HepG2 (cell line): Measurements from ENCODE around the gene ARVCF. TPM values are rescaled to one million over a fixed set of nuclear protein-coding genes. Genes with fewer than 3 reads are reported as not detected.

Source experiments
- ATAC-seq: fragments of 200-7000 bp; cut with Tn5 transposase; 3 replicates; pipeline ENCODE4 v1.9.1; 2020; ENCODE audit warnings: mild to moderate bottlenecking, moderate library complexity
- BruUV-seq: library from RNA; stranded (reverse); fragments of 400-500 nt; replicated peaks from 2 replicates; lab custom pipeline; 2021; lab: Mats Ljungman, UMichigan
- CTCF ChIA-PET: fragments of 300-600 bp; formaldehyde crosslinking; extraction: SDS; loops from one replicate; lab custom pipeline; 2021; ENCODE audit warnings: low total read pairs, inconsistent platforms, low intra/inter-chr PET ratio; lab: Yijun Ruan, JAX
- POLR2A ChIA-PET: fragments of 350-600 bp; sonication (Branson Sonifier 250); formaldehyde crosslinking; loops from one replicate; lab custom pipeline; 2020; ENCODE audit warnings: antibody characterized with exemption, inconsistent platforms; lab: Yijun Ruan, JAX
- DNase-seq: peaks from one replicate; pipeline ENCODE4 v3.0.0-alpha.2; 2015; ENCODE audit warnings: low spot score
- FAIRE-seq: peaks from 3 replicates; lab custom pipeline; 2011; peaks lifted over from hg19 to GRCh38; lab: Jason Lieb, UNC
- H2AFZ ChIP-seq: one replicate; pipeline ENCODE4 v1.6.1; 2011; ENCODE audit warnings: low read length, inconsistent platforms
- H3K27ac ChIP-seq: fragments of 300-600 bp; 3 replicates; pipeline ENCODE4 v1.8.0; 2011; ENCODE audit warnings: mixed run types, mild to moderate bottlenecking, mixed read lengths, low read length, inconsistent platforms; ENCODE audit not compliant: insufficient read depth; ENCODE audit errors: extremely low read length
- H3K27me3 ChIP-seq, 2 experiments: fragments of 200-600 bp in 1 of 2; 2 replicates in 1 of 2; 3 replicates in 1 of 2; pipeline versions ENCODE4 v1.6.0 to v1.8.0; 2011; ENCODE audit warnings: low read length in 2 of 2, mild to moderate bottlenecking in 2 of 2, moderate library complexity in 2 of 2, inconsistent platforms in 1 of 2; ENCODE audit not compliant: insufficient read depth in 2 of 2, control insufficient read depth in 1 of 2
- H3K36me3 ChIP-seq, 2 experiments: fragments of 200-600 bp in 1 of 2; replicated peaks in 1 of 2; 2 replicates in 1 of 2; 3 replicates in 1 of 2; pipeline versions ENCODE4 v1.5.1 to v1.8.0; 2011; ENCODE audit warnings: low read length in 2 of 2, inconsistent platforms in 1 of 2; ENCODE audit not compliant: insufficient read depth in 2 of 2, control insufficient read depth in 1 of 2
- H3K4me1 ChIP-seq: 2 replicates; pipeline ENCODE4 v1.5.1; 2012; ENCODE audit warnings: low read length, inconsistent platforms; ENCODE audit not compliant: insufficient read depth
- H3K4me2 ChIP-seq: 2 replicates; pipeline ENCODE4 v1.6.0; 2011; ENCODE audit warnings: low read depth, low read length, inconsistent platforms
- H3K4me3 ChIP-seq, 3 experiments: fragments of 200-600 bp in 1 of 3; sonication (generic), shearing (Covaris generic) in 1 of 3; replicated peaks in 1 of 3; 2 replicates each; pipeline ENCODE4 v1.5.1; 2011 to 2016; ENCODE audit warnings: low read length in 3 of 3, inconsistent platforms in 2 of 3, low read depth in 2 of 3, mild to moderate bottlenecking in 2 of 3, control low read depth in 1 of 3, mixed read lengths in 1 of 3; ENCODE audit not compliant: insufficient read depth in 1 of 3
- H3K79me2 ChIP-seq: one replicate; pipeline ENCODE4 v1.6.1; 2011; ENCODE audit warnings: low read length, inconsistent platforms; ENCODE audit not compliant: insufficient read depth
- H3K9ac ChIP-seq: 2 replicates; pipeline ENCODE4 v1.6.0; 2011; ENCODE audit warnings: mild to moderate bottlenecking, low read depth, low read length, inconsistent platforms; ENCODE audit not compliant: insufficient read depth
- H3K9me3 ChIP-seq: 2 replicates; pipeline ENCODE4 v1.5.1; 2012; ENCODE audit warnings: mild to moderate bottlenecking, low read length
- H4K20me1 ChIP-seq: 2 replicates; pipeline ENCODE4 v1.6.0; 2011; ENCODE audit warnings: inconsistent platforms, mild to moderate bottlenecking, low read length, moderate library complexity; ENCODE audit not compliant: insufficient read depth
- GZF1 ChIP-seq: sonication (generic); formaldehyde crosslinking; IDR thresholded peaks from 2 replicates; pipeline ENCODE4 v1.5.1; 2020; ENCODE audit warnings: mild to moderate bottlenecking, missing genetic modification reagents
- MEIS1 ChIP-seq: sonication (generic); formaldehyde crosslinking; IDR thresholded peaks from 2 replicates; pipeline ENCODE4 v1.9.0; 2021; ENCODE audit warnings: mild to moderate bottlenecking, missing genetic modification reagents, moderate library complexity, borderline replicate concordance
- RARG ChIP-seq: sonication (generic); formaldehyde crosslinking; IDR thresholded peaks from 2 replicates; pipeline ENCODE4 v1.4.0; 2020; ENCODE audit warnings: low read depth, mild to moderate bottlenecking, missing genetic modification reagents
- ZMAT3 ChIP-seq: sonication (generic); formaldehyde crosslinking; conservative IDR thresholded peaks from 2 replicates; pipeline ENCODE4 v1.7.0; 2021; ENCODE audit warnings: missing genetic modification reagents
- ZNF773 ChIP-seq: sonication (generic); formaldehyde crosslinking; IDR thresholded peaks from 2 replicates; pipeline ENCODE4 v1.4.0; 2020; ENCODE audit warnings: missing genetic modification reagents, borderline replicate concordance
- WGBS: methylation state at CpG from one replicate; pipeline ENCODE4 v1.1.6; 2017; ENCODE audit warnings: low lambda C conversion rate; 5-methylcytosine and 5-hydroxymethylcytosine counted together
- in situ Hi-C: cut with HindIII; loops from 2 replicates; pipeline ENCODE4 v1.10.0; 2017; ENCODE audit warnings: low pct_unique_long_range_greater_than_20kb; ENCODE audit not compliant: extremely low pct_ligation_motif_present
- intact Hi-C: fragments of 100-400 bp; cut with micrococcal nuclease; formaldehyde crosslinking; loops from one replicate; pipeline ENCODE4 v1.10.0; 2022; ENCODE audit not compliant: unreplicated experiment
- polyA plus RNA-seq, 8 experiments: library from polyadenylated mRNA; depleted of rRNA in 3 of 8; stranded (reverse) in 7 of 8; unstranded in 1 of 8; fragments of >200 nt; fragmentation: Illumina TruSeq in 4 of 8; extraction: Trizol in 4 of 8; gene quantifications; 2 replicates each; pipeline versions ENCODE4 v1.2.1 to v1.2.3, GENCODE V29; 2011 to 2016; ENCODE audit warnings: low read depth in 4 of 8, missing spikeins in 1 of 8, mixed read lengths in 1 of 8; ENCODE audit not compliant: insufficient read depth in 1 of 8
- total RNA-seq, 5 experiments: library from RNA; depleted of rRNA; stranded (reverse); fragments of >200 nt; fragmentation: Illumina TruSeq; extraction: Trizol; gene quantifications; 2 replicates each; pipeline ENCODE4 v1.2.3, GENCODE V29; 2016; ENCODE audit warnings: low read depth in 1 of 5
- TF ChIP-seq, protein P1 (sequence below): sonication (generic); formaldehyde crosslinking; IDR thresholded peaks from 2 replicates; pipeline ENCODE4 v1.4.0; 2020; ENCODE audit warnings: missing genetic modification reagents
- TF ChIP-seq, protein P2 (sequence below): sonication (generic); formaldehyde crosslinking; conservative IDR thresholded peaks from 2 replicates; pipeline ENCODE4 v1.8.1; 2023; ENCODE audit warnings: missing genetic modification reagents

The ARVCF gene
- total and polyA plus RNA-seq, 2 of the 13 experiments (the other 11 are each of a cell fraction or from before 2014, with no cell fraction given), result 16.4 to 17.7 TPM

DNA sequence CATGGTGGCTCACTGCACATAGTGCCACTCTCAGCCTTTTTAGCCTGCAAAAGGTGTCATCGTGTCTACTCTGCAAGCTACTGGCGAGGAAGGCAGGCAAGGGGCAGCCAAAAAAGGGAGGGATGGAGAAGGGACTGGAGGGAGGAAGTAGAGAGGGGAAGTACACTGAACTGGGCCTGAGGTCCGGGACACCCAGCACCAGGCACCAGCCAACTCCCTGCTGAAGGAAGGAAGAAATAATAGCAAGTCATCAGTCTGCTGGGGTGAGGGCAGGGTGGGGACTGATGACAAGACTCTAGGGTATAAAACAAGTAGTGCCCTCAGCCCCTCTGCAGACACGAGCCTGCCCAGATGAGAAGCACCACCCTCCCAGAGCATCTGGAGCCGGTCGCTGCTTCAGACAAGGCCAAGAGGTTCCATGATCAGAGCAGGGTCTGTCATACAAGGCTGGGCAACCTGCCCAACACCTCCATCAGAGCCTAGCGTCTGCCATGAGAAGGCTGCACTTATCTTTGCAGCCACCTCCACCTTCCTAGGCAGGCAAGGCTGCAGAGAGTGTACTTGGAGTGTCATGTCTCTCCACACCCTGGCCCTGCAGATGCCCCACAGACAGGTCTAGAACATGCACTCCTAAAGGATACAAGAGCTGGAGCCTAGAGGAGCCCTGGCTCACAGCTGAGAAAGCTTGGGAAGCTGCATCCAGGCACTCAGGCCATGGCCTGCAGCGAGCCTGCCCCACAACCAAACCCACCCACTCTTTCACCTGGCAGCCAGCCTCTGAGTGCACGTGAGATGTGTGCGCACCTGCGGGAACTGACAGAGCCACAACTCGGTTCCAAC is 84.0 kb downstream of the ARVCF start:
- Histone ChIP-seq H3K9ac (no peak overlapping the region), H3K4me2 (no peak overlapping the region), H3K4me1 (peaks cover 24% of the 10 kb centered on the region), H3K9me3 (no peaks in the 10 kb centered on the region), H3K4me3 (no peak overlapping the region), H3K36me3 (0 out of 5 replicates have a peak, but pooled peaks cover 0 to 4% of the 10 kb centered on the region in 2 experiments), H3K27ac (no peak overlapping the region), H2AFZ (no peak overlapping the region), H3K79me2 (no peaks in the 10 kb centered on the region), H3K27me3 (no peaks in the 10 kb centered on the region), H4K20me1 (no peaks in the 10 kb centered on the region)
- no peak for TF ChIP-seq ZNF773 (CRISPR knock-in tag)
- TF ChIP-seq, protein P1, sequence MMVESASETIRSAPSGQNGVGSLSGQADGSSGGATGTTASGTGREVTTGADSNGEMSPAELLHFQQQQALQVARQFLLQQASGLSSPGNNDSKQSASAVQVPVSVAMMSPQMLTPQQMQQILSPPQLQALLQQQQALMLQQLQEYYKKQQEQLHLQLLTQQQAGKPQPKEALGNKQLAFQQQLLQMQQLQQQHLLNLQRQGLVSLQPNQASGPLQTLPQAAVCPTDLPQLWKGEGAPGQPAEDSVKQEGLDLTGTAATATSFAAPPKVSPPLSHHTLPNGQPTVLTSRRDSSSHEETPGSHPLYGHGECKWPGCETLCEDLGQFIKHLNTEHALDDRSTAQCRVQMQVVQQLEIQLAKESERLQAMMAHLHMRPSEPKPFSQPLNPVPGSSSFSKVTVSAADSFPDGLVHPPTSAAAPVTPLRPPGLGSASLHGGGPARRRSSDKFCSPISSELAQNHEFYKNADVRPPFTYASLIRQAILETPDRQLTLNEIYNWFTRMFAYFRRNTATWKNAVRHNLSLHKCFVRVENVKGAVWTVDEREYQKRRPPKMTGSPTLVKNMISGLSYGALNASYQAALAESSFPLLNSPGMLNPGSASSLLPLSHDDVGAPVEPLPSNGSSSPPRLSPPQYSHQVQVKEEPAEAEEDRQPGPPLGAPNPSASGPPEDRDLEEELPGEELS (CRISPR knock-in tag), result no peak
- TF ChIP-seq ZMAT3 (CRISPR knock-in tag), result no peak
- no peak for TF ChIP-seq MEIS1 (CRISPR knock-in tag)
- TF ChIP-seq, protein P2, sequence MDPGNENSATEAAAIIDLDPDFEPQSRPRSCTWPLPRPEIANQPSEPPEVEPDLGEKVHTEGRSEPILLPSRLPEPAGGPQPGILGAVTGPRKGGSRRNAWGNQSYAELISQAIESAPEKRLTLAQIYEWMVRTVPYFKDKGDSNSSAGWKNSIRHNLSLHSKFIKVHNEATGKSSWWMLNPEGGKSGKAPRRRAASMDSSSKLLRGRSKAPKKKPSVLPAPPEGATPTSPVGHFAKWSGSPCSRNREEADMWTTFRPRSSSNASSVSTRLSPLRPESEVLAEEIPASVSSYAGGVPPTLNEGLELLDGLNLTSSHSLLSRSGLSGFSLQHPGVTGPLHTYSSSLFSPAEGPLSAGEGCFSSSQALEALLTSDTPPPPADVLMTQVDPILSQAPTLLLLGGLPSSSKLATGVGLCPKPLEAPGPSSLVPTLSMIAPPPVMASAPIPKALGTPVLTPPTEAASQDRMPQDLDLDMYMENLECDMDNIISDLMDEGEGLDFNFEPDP, result no peak
- TF ChIP-seq RARG (CRISPR knock-in tag), result no peak
- no peak for TF ChIP-seq GZF1 (CRISPR knock-in tag)
- 94% methylated on average over 8 of the region's 12 CpGs for whole genome bisulfite sequencing
- intact Hi-C loops (no loop called here), in situ Hi-C loops (no loop called here)
- CTCF ChIA-PET, result no interaction called here
- DNase-seq (no peak), FAIRE-seq (no peak), ATAC-seq (peak; percentile 18; the same call in 2 of the 3 replicates)
- BruUV-seq, result no TSS peak
- POLR2A ChIA-PET, result interaction anchor here (3.3 kb wide), 1 partner anchor 9 kb away, joined by 10 read pairs; the partner anchor contains the start of genes COMT and TXNRD2
